COLO668 (cell line): Measurements from ENCODE around the gene PLPP4.

Experiments used
- DNase-seq: peaks from one replicate; lab custom pipeline; 2025; ENCODE audit not compliant: unreplicated experiment; lab: John Stamatoyannopoulos, UW

The PLPP4 gene

GRCh38 chr10:120607016-120607709 is 150.1 kb downstream of the PLPP4 start:
- no peak for DNase-seq

- no peak for DNase-seq
Observed at GRCh38 chr10:120607710-120608703, 151.0 kb downstream of the PLPP4 start.

- no peak for DNase-seq
Observed at GRCh38 chr10:120609006-120609405, 152.0 kb downstream of the PLPP4 start.

- no peak for DNase-seq
Observed at GRCh38 chr10:120610791-120611190, 153.8 kb downstream of the PLPP4 start.

GRCh38 chr10:120612756-120613155 is 155.7 kb downstream of the PLPP4 start:
- DNase-seq: no peak

- DNase-seq: no peak
Observed at GRCh38 chr10:120613180-120613579, 156.2 kb downstream of the PLPP4 start.

- DNase-seq: no peak
Observed at GRCh38 chr10:120614680-120615079, 157.7 kb downstream of the PLPP4 start.

GRCh38 chr10:120616311-120616911 is 159.4 kb downstream of the PLPP4 start:
- no peak for DNase-seq

- DNase-seq: no peak
Observed at GRCh38 chr10:120628197-120628596, 171.2 kb downstream of the PLPP4 start.

- no peak for DNase-seq
Observed at GRCh38 chr10:120630266-120630665, 173.2 kb downstream of the PLPP4 start.

GRCh38 chr10:120632047-120632446 is 175.0 kb downstream of the PLPP4 start:
- DNase-seq: no peak

- no peak for DNase-seq
Observed at GRCh38 chr10:120632942-120633341, 175.9 kb downstream of the PLPP4 start.

- no peak for DNase-seq
Observed at GRCh38 chr10:120634659-120635058, 177.6 kb downstream of the PLPP4 start.
